HL-60 (cell line): ENCODE data around the gene ARMH3.

Experiments used
- DNase-seq, 2 experiments: peaks; one replicate each; pipeline ENCODE4 v3.0.0-alpha.2; 2010 to 2020; ENCODE audit warnings: low read depth in 1 of 2, low spot score in 1 of 2
- H3K27ac ChIP-seq: fragments of 250-450 bp; sonication (Bioruptor Pico); replicated peaks from 2 replicates; pipeline ENCODE4 v1.5.1; 2020; ENCODE audit warnings: mild to moderate bottlenecking, moderate library complexity
- H3K27me3 ChIP-seq: fragments of 250-450 bp; sonication (Bioruptor Pico); 2 replicates; pipeline ENCODE4 v1.5.1; 2021; ENCODE audit warnings: mild to moderate bottlenecking, moderate library complexity; ENCODE audit not compliant: insufficient read depth, poor library complexity, severe bottlenecking
- H3K4me3 ChIP-seq: replicated peaks from 2 replicates; pipeline ENCODE4 v1.5.1; 2011; ENCODE audit warnings: mild to moderate bottlenecking, control low read depth, low read length; ENCODE audit not compliant: insufficient read depth
- CTCF ChIP-seq: IDR thresholded peaks from one replicate; pipeline ENCODE4 v1.5.1; 2011; ENCODE audit warnings: low read length, control low read depth, inconsistent platforms; ENCODE audit not compliant: insufficient read depth
- GABPA ChIP-seq: IDR thresholded peaks from 2 replicates; pipeline ENCODE4 v1.6.1; 2012; ENCODE audit warnings: low read depth
- POLR2AphosphoS5 ChIP-seq: IDR thresholded peaks from 2 replicates; pipeline ENCODE4 v1.6.1; 2012; ENCODE audit warnings: low read depth
- SPI1 ChIP-seq: IDR thresholded peaks from 2 replicates; pipeline ENCODE4 v1.6.1; 2012; ENCODE audit warnings: low read depth, mild to moderate bottlenecking, borderline replicate concordance
- TF ChIP-seq, protein P1 (sequence below): IDR thresholded peaks from 2 replicates; pipeline ENCODE4 v1.6.1; 2012; ENCODE audit warnings: low read depth; ENCODE audit not compliant: insufficient replicate concordance

Gene ARMH3

DNA sequence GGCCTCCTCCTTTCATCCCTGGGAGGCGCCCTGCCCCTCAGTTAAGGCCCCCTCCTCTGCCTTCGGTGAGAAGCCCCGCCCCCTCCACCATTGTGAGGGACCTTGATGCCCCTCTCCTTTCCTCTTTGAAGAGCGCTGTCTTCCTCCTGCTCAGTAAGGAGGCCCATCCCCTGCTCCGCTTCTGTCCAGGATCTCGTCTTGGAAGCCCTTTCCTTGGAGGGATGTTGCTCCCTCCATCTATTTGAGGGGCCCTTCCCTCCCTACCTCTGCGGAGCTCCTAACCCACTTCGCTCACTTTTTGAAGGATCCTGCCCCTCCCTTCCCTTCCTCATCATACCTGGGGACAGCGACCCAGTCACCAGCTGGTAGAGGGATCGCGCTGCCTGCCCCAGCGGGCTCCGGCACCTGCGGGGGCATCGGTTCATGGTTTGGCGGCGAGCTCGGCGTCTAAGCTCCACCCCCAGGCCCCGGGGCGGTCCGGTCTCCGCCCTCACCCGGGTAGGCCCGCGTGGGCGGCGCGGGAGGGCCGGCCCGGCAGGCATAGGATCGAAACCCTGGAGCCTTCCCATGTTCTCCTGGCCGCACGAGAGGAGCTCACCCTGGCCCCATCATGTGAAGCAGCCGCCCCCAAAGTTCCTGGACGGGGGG is 216.4 kb downstream of the ARMH3 start:
- DNase-seq, result no peak
- H3K4me3 ChIP-seq, result no peak overlapping the region
- H3K27ac ChIP-seq, result no peak overlapping the region
- H3K27me3 ChIP-seq, result no peaks in the 10 kb centered on the region
- TF ChIP-seq POLR2AphosphoS5, result no peak
- no peak for TF ChIP-seq SPI1
- TF ChIP-seq, protein P1, sequence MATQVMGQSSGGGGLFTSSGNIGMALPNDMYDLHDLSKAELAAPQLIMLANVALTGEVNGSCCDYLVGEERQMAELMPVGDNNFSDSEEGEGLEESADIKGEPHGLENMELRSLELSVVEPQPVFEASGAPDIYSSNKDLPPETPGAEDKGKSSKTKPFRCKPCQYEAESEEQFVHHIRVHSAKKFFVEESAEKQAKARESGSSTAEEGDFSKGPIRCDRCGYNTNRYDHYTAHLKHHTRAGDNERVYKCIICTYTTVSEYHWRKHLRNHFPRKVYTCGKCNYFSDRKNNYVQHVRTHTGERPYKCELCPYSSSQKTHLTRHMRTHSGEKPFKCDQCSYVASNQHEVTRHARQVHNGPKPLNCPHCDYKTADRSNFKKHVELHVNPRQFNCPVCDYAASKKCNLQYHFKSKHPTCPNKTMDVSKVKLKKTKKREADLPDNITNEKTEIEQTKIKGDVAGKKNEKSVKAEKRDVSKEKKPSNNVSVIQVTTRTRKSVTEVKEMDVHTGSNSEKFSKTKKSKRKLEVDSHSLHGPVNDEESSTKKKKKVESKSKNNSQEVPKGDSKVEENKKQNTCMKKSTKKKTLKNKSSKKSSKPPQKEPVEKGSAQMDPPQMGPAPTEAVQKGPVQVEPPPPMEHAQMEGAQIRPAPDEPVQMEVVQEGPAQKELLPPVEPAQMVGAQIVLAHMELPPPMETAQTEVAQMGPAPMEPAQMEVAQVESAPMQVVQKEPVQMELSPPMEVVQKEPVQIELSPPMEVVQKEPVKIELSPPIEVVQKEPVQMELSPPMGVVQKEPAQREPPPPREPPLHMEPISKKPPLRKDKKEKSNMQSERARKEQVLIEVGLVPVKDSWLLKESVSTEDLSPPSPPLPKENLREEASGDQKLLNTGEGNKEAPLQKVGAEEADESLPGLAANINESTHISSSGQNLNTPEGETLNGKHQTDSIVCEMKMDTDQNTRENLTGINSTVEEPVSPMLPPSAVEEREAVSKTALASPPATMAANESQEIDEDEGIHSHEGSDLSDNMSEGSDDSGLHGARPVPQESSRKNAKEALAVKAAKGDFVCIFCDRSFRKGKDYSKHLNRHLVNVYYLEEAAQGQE, result no peak
- TF ChIP-seq CTCF, result no peak
- TF ChIP-seq GABPA, result no peak

DNA sequence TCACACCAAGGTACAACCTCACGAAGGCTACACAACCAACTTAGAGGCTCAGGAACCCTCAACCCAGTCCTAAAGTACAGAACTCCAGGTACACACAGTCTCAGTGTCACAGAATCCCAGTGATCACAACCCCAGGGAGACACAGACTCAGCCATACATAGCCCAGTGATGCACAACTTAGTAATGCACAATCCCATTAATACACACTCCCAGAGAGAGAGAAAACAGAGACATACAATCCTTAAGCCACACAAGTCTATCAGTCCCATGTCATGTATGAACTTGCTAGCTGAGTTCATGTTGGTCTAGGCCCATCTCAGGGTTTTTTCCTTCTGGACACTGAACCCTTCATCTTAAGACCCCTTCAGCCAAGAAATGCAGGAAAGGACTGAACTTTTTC is 217.0 kb downstream of the ARMH3 start:
- DNase-seq, result no peak
- no peak overlapping the region for H3K4me3 ChIP-seq
- H3K27me3 ChIP-seq, result no peaks in the 10 kb centered on the region
- no peak overlapping the region for H3K27ac ChIP-seq
- TF ChIP-seq, protein P1, result no peak
- TF ChIP-seq SPI1, result no peak
- TF ChIP-seq GABPA, result no peak
- TF ChIP-seq POLR2AphosphoS5, result no peak
- TF ChIP-seq CTCF, result no peak

- H3K27me3 ChIP-seq, result no peaks in the 10 kb centered on the region
- no peak overlapping the region for H3K27ac ChIP-seq
- no peak for TF ChIP-seq CTCF
- no peak for TF ChIP-seq SPI1
- TF ChIP-seq, protein P1, result no peak
- TF ChIP-seq POLR2AphosphoS5, result no peak
- TF ChIP-seq GABPA, result no peak
- no peak for DNase-seq
- H3K4me3 ChIP-seq, result no peak overlapping the region
These were observed 217.5 kb downstream of the ARMH3 start for GRCh38 chr10:101838416-101838970.
